ENCODE measurements around the gene RAD23A. TPM values are rescaled to one million over a fixed set of nuclear protein-coding genes. Genes with fewer than 3 reads are reported as not detected.
A peak's percentile ranks its signal among the peaks of the same experiment; 100 is the strongest.

The RAD23A gene
- total and polyA plus RNA-seq, 9 of the 15 experiments (the other 6 are each of a cell fraction or from before 2014, with no cell fraction given): 9.5 to 181 (median 101) TPM

- peak; percentile 70 for TF ChIP-seq ZNF740 (CRISPR knock-in tag; IDR thresholded peaks at IDR 0.05)
- no peak for TF ChIP-seq ZNF740 (tag; IDR thresholded peaks at IDR 0.05)
- TF ChIP-seq TEAD4 (IDR thresholded peaks at IDR 0.05; ENCODE audit: low read length): no peak
- TF ChIP-seq TEAD4 (CRISPR knock-in tag; IDR thresholded peaks at IDR 0.05; ENCODE audit: borderline replicate concordance): no peak
- TF ChIP-seq MCM7 (IDR thresholded peaks at IDR 0.05): no peak
- TF ChIP-seq THAP7 (CRISPR knock-in tag; IDR thresholded peaks at IDR 0.05): peak; percentile 100
- TF ChIP-seq BACH1 (tag; IDR thresholded peaks at IDR 0.05): peak; percentile 63; the same call in 1 of the 2 replicates
- no peak for TF ChIP-seq HNRNPH1 (optimal IDR thresholded peaks at IDR 0.05; ENCODE audit: low read depth, low read length)
- no peak for TF ChIP-seq TCFL5 (CRISPR knock-in tag; conservative IDR thresholded peaks at IDR 0.05)
- TF ChIP-seq HDAC8 (tag; IDR thresholded peaks at IDR 0.05): no peak
- peak; percentile 58; the same call in 1 of the 2 replicates for TF ChIP-seq JUND (IDR thresholded peaks at IDR 0.05; ENCODE audit: borderline replicate concordance, low read depth, low read length)
- TF ChIP-seq JUND (tag; IDR thresholded peaks at IDR 0.05; ENCODE audit: borderline replicate concordance, low read depth, low read length): no peak; the same call in 2 of the 3 replicates
- no peak for TF ChIP-seq IRF1 (CRISPR knock-in tag; IDR thresholded peaks at IDR 0.05; ENCODE audit: borderline replicate concordance)
- TF ChIP-seq EP400 (IDR thresholded peaks at IDR 0.05): peak; percentile 95
- no peak for TF ChIP-seq RUNX1 (IDR thresholded peaks at IDR 0.05; ENCODE audit: low read depth)
- TF ChIP-seq PPARD (CRISPR knock-in tag; IDR thresholded peaks at IDR 0.05): no peak
- TF ChIP-seq HMG20A (CRISPR knock-in tag; conservative IDR thresholded peaks at IDR 0.05): no peak
- TF ChIP-seq ZNF12 (CRISPR knock-in tag; IDR thresholded peaks at IDR 0.05): no peak
- peak; percentile 77 for TF ChIP-seq ZNF175 (CRISPR knock-in tag; IDR thresholded peaks at IDR 0.05; ENCODE audit: low read depth)
- peak; percentile 82 for TF ChIP-seq ZNF395 (CRISPR knock-in tag; IDR thresholded peaks at IDR 0.05)
- no peak for TF ChIP-seq SNIP1 (IDR thresholded peaks at IDR 0.05; ENCODE audit: low read depth)
- 0 out of 2 replicates have a peak, but pooled peaks have one; percentile 10 for TF ChIP-seq CREB1 (IDR thresholded peaks at IDR 0.05)
- peak; percentile 62 for TF ChIP-seq CREB1 (CRISPR knock-in tag; IDR thresholded peaks at IDR 0.05)
- TF ChIP-seq GMEB1 (CRISPR knock-in tag; IDR thresholded peaks at IDR 0.05): no peak
- no peak for TF ChIP-seq KHSRP (IDR thresholded peaks at IDR 0.05)
Observed at GRCh38 chr19:12933287-12934072, 12.2 kb upstream of the RAD23A start, which contains the start of gene FARSA (continued).

All from K562 (cell line).